GM19351 (cell line): ENCODE data around the gene ABLIM2.

ENCODE experiments used
- ATAC-seq: cut with Tn5 transposase; IDR thresholded peaks from one replicate; pipeline ENCODE4 v1.9.1; 2021; ENCODE audit warnings: mild to moderate bottlenecking, moderate library complexity; ENCODE audit not compliant: unreplicated experiment

The ABLIM2 gene

GRCh38 chr4:8177552-8177951 is 18.9 kb upstream of the ABLIM2 start:
- no peak for ATAC-seq

DNA sequence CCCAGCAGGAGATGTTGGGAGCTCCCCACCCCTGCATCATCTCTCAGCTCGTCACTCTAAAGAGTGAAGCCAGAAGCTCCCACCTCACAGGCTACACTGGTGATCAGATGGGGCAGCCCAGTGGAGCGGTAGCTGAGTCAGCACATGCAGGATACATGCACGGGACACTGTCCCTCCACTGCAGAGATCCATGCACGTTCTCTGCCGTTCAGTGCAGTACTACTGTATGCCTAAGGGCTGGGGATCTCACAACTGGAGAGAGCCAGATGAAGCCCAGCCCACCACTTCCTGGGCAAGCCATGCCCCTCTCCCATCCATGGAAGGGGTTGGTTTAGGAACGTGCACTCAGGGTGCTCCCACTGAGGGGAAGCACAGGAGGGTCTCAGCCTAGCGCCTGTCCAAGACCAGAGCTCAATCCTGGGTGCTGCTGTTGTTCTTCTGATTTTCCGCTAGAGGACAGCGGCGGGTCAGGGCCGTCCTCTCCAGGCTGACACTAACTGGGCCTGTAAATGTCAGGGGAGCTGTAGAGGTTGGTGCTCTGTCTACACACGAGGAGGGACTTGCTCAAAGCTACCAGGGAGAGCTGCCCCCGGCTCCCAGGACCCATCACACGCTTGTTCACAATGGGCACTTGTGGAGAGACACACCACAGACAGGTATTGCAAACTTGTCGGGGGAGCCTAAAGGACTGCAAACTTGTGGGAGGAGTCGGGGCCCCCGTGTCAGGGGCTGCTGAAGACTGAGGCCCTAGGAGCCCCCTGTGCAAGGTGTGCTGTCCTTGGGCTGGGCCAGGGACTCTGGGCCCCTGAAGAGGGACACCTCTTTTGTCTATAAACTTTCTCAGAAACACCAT is 18.2 kb upstream of the ABLIM2 start:
- peak; percentile 62 for ATAC-seq

DNA sequence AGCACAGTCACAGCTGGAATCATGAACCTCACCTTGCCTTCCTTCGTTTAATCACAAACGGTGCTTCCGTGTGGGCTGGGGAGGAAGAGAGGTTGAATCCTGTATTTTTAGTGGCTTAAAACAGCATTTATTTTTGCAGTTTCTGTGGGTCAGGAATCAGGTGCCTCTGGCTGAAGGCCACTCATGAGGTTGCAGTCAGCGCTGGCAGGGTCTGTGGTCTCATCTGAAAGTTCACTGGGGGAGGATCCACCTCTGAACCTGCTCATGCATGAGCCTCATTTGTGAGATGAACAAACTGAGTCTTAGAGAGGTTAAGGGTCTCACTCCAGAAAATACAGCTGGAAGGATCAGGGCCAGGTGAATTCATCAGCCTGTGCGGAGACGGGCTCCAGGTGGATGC is 17.1 kb upstream of the ABLIM2 start:
- ATAC-seq = no peak

DNA sequence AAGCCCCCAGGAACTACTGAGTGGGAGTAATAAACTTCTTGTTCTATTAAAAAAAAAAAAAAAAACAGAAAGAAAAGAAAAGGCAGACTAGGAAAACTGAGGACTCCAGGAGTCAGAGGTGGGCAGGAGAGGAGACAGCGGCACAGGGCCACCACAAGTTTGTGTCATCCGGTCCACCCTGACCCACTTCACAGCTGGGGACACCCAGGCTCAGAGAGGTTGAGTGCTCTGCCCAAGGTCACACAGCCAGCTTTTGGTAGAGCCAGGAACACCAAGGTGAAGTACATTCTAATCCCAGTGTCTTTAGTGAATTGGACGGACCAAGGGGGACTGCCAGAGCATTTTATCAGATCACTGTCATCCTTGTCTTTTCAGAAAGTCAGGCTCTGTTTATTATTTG is 16.4 kb upstream of the ABLIM2 start:
- ATAC-seq = no peak

- ATAC-seq = no peak
Observed at GRCh38 chr4:8173492-8174242, 15.1 kb upstream of the ABLIM2 start.

DNA sequence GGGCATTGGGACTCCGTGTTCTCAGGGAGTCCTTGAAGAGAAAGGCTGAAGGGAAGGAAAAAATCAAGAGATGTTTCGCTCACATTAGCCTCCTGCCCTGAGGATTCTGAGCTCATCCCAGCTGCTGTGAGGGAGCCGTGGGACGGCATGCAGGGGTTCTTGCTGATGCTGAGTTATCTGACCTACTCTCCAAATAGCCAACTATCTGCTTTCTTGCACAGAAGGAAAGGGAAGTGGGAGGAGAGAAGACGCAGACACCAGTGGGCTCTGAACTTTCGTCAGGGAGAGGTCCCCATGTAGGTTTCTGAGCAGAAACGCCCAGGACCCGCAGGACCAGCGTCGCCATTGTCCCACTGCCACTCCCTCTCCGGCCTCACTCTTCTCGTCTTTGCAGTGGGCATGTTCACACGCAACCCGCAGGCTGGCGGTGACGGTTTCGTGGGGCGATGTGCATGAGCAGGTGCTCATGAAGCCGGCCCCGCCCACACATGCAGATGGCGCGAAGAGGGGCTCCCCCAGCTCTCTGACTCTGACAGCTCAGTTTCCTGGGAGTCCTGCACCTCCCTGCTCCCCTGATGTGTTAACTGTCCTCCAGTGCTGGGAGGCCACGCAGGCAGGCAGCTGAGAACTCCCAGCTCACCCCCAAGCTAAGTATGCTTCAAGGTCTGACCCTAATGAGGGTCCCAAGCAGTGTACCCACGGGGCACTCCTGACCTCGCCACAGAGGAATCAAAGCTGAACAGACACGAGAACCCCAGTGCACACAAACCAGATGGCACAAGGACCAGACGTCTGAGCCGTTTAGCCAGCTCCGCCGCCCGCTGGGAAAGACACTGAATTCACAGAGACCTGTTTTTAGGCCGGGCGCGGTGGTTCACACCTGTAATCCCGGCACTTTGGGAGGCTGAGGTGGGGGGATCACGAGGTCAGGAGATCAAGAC is 13.6 kb upstream of the ABLIM2 start:
- peak; percentile 83 for ATAC-seq

DNA sequence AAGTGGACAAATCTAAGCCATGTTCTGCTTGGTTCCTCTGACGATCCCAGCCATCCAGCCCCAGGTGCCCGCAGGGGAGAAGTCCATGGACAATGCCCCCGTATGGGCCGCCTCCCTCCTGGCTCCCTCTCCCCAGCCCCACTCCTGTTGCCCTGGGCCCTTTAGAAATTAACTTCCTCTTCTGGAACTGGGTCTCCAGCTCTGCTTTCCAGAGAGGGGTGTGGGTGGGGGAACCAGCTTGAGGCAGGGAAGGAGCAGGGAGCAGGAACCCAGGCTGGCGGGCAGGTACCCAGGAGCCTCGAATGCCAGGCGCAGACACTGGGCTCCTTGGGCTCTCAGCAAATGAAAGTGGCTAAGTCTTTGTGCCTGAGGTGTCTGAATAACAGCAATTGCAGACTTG is 12.7 kb upstream of the ABLIM2 start:
- ATAC-seq = no peak

GRCh38 chr4:8170341-8170740 is 11.7 kb upstream of the ABLIM2 start:
- no peak for ATAC-seq

DNA sequence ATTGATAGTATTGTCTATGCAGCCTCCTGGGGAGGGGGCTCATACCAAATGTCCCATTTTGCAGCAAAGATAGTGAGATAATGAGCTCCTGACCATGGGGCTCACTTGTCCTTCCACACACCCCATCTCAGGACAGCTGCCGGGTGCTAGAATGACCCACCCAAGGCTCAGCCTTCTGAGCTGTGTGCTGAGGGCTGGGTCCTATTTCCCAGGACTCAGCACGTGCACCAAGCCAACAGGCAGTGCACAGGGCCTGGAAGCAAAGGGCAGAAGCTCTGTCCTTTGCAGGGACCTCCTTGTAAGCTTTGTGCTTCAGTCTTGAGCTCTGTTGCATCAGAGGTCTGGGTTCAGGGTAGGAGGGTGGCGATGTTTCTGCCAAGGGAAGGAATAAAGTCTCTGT is 11.2 kb upstream of the ABLIM2 start:
- no peak for ATAC-seq

DNA sequence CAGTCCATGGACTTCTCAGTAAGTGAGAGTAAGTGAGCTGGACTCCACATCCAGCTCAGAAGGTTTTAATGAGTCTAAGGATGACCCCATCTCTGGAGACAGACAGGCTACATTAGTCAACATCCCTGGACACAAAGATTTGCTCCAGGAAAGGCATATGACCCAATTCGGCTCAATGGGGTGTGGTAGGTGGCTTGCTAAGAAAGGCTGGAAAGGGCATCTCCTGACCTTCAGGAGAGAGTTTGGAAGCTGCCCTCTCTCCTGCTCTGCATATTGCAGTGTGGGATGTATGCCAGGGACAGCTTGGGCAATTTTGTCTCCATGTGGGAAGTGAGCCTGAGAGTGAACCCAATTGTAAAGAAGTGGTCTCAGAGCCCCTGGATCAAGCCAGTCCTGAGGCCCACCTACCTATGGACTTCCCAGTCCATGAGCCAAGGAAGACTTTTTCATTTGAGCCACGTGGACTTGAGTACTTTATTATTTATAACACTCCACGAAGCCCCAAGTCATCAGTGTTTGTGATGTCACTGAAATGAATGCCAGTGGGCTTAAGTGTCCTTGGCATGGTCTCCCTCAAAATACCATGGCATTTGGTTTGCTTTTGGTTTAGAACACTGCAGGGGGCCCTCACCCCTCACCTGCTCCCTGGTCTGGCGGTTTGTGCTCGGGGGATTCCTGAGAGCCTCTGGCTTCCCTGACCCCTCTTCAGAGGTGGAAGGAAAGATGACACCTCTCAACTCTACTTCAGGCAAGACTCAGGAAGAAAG is 10.4 kb upstream of the ABLIM2 start:
- no peak for ATAC-seq

DNA sequence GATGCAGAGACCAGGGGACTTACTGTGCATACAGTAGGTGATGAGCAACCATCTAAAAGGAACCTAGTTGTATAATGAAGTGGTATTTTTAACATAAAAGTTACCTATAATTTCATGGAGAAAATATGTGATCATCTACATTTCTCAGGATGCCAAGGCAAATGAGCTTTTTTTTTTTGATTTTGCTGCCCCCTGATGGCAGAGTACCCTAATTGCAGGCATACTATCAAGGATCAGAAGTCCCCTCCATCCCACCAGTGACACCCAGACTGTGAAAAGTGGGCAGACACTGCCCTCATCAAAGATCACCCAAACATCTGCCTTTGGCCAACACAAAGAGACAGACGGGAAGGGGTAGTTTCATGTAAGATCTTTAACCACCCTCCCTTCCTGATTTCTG is 9.6 kb upstream of the ABLIM2 start:
- no peak for ATAC-seq

- no peak for ATAC-seq
Observed at GRCh38 chr4:8167815-8168214, 9.2 kb upstream of the ABLIM2 start.

- ATAC-seq = no peak
Observed at GRCh38 chr4:8167291-8167690, 8.7 kb upstream of the ABLIM2 start.

DNA sequence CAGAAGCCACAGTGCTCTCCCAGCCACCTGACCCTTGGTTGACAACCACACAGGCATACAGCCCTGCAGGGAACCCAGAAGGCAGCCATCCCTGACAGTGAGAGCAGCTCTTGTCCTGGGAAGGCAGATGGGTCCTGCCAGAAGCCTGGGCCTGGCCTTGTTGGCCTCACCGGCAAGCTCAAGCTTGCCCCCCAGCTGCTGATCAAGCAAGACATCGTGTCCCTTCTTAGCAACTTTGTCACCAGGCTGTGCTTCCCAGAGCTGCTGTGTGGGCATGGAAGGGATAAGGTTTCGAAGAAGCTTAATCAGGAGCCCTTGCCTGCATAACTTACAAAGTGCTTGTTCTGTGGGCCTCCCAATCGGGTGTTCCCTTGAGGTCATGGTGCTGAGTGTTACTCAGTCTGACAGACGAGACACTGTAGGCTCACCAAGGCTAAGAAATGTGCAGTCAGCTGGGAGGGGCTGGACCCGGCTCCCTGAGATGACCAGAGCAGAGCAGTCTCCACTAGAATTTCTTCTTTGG is 6.8 kb upstream of the ABLIM2 start:
- no peak for ATAC-seq

- no peak for ATAC-seq
Observed at GRCh38 chr4:8164687-8165086, 6.1 kb upstream of the ABLIM2 start.

DNA sequence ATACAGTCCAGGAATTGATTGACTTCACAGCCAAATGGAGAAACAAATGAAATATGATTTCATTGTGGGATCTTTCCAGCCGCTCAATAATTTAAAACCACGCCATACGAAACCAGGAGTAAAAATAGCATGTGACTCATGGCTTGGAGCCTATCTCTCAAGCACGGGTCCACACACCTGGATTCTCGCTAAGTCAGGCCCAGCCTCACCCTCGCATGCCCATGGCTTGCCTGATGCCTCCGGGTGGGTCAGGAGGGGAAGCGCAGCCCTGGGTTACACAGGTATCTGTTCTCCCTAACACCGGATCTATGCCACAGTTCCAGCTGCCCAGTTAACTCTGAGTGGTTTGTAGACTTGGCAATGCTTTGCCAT is 5.6 kb upstream of the ABLIM2 start:
- ATAC-seq = no peak

DNA sequence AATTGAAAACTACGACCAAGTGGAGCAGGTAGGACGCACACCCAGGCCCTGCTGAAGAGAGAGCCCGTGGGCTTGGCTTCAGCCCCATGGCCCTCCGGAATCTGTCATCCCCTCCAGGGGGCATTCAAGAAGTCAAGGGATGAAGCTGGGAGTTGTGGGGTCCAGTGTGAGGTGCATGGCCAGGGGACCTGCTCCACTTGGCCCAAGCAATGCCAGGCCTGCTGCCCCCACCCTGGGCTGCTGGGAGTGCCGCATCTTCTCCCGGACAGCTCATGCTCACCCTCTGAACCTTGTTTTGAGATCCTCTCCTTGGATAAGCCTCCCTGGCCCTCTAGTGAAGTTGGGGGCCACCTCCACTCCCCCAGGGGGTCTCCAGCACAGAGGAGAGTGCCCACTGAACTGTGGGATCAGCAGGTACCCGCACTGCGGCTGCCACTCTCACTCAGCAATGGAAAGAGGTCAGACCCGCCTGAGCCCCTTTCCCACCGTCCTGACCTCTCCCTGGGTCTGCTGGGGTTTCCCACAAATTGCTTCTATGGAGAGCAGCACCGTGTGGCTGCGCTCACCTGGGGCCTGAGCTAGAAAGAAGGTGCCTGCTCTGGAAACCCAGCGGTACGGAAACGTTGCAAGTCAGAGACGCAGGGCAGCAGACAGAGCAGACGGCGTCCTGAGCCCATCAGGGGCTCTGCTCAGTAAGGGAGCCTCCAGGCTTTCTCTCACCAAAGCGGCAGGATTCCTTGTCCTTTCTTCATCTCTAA is 5.0 kb upstream of the ABLIM2 start:
- no peak for ATAC-seq

DNA sequence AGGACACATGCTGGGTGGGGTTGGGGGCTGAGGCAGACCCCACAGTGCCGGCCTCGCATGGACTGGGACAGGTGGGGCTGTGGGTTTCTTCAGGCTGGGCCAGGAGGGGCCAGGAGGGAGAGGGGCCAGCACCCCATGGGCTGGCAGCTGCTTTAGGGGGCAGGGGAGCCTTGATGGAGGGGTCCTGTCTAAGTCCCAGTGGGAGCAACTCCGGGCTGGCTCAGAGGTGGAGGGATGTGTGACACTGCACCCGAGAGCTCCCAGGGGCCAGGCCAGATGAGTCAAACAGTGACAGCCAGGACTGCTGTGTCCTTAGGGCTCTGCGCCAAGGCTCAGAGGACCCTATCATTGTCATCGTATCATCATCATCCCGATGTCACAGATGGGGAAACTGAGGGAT is 4.4 kb upstream of the ABLIM2 start:
- ATAC-seq = no peak

DNA sequence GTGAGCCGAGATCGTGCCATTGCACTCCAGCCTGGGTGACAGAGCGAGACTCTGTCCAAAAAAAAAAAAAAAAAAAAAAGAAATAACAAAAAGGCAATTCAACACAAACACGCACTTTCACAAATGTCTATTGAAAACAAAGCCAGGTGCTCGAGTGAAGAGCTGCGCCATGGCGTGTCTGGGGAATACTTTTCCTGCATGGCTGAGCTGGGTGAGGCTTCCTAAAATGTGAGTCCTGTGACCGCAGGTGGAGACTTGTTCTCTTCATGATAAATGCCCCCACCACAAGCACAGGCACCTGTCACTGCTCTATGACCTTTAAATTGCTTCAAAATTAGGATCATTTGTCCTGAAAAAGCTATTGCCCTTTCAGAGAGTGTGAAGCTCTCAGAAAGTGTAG is 4.0 kb upstream of the ABLIM2 start:
- ATAC-seq = no peak

- no peak for ATAC-seq
Observed at GRCh38 chr4:8160572-8160971, 2.0 kb upstream of the ABLIM2 start.
